Subcutaneous adipose tissue (tissue), 4 donors: ENCODE data around the gene CRX. TPM values are rescaled to one million over a fixed set of nuclear protein-coding genes. Genes with fewer than 3 reads are reported as not detected.

Source experiments
- CTCF ChIP-seq: fragments of 450-650 bp; IDR thresholded peaks from one replicate; pipeline ENCODE4 v1.5.1; 2016; ENCODE audit warnings: low read depth, mild to moderate bottlenecking, control low read depth, antibody characterized with exemption, moderate library complexity
- total RNA-seq, 4 donors: library from RNA; depleted of rRNA; stranded (reverse); fragments of >200 nt; gene quantifications; one replicate each; pipeline ENCODE4 v1.1.0, GENCODE V29; 2016

CRX gene
- total RNA-seq, 4 donors from 2014 or later = not detected

GRCh38 chr19:47860602-47861297 is 39.0 kb downstream of the CRX start:
- TF ChIP-seq CTCF = no peak

DNA sequence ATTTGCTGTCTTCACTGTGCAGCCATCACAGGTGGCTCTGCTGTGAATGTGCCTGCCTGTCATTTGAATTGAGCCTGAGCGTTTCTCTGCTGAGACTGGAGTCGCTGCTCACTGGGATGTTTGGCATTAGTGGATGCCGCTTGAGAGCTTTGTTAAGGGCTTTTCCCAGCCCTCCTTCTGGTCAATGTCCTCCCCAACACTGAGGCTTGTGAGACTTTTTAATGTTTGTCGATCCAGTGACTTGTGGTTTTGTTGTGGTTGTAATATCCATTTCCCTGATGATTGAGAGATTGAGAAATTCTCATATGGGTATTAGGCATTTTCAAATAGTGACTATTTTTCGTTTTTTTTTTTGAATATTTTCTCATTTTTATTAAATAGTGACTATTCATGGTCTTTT is 39.9 kb downstream of the CRX start:
- no peak for TF ChIP-seq CTCF

- TF ChIP-seq CTCF = no peak
Observed at GRCh38 chr19:47863514-47863936, 41.8 kb downstream of the CRX start.

DNA sequence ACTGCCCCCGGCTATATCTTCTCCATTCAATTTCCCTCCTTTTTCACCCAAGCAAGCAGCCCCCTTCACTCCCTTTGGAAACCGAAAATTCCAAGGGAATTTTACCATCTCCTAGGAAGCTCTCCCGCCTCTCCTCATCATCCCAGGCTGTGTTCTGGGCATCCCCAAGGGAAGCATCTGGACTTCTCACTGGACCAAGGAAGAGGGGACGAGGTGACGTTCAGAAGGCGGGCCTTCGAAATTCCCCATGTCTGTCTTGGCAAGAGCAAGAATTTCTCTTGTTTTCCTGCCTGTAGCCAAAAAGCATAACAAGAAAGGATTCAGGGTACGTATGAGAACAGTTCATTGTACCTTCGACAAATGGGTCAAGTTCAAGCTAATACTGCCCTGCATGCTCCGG is 43.4 kb downstream of the CRX start:
- no peak for TF ChIP-seq CTCF

- TF ChIP-seq CTCF = no peak
Observed at GRCh38 chr19:47878906-47879305, 57.2 kb downstream of the CRX start.

DNA sequence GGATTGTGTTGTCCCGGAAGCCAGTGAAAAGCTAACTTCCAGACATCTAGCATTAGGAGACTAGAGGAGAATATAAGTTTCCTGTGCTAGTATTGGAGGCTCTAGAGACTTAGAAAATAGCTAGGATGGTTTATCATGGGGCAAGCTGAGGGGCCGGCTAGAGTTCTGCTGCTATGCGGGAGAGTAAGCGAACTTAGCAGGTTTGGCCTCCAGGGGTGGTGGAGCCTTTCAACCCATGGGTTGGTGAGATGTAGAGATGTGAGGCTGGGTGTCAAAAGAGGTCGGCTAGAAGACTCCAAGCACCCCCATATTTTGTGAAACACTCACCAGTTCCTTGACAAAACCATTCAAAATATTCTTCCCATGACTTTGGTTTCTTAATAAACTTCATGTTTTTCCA is 60.0 kb downstream of the CRX start:
- TF ChIP-seq CTCF = no peak

DNA sequence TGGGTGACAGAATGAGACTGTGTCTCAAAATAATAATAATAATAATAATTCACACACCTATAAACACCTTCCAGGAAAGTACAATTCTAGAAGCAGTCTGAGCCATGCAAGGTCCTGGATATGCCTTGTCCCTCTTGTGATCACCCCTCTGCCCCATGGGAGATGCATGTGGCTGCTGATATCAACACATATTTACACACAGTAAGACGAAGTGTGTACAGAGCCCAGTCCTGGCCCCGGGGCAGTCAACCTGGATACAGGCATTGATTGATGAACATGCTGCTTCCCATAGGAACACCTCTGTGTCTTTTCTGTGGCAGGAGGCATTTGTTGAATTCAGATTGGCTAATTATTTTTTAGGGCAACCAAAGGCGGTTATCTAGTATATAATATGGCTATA is 61.2 kb downstream of the CRX start:
- no peak for TF ChIP-seq CTCF
